ENCODE measurements around the gene HBG2. TPM values are rescaled to one million over a fixed set of nuclear protein-coding genes. Genes with fewer than 3 reads are reported as not detected.

HBG2 gene
- total and polyA plus RNA-seq, 2 of the 4 experiments (the other 2 are of a cell fraction): 0.54 TPM; not detected in 1

GRCh38 chr11:5288108-5288905 lies 33.7 kb upstream of the HBG2 start:
- Histone ChIP-seq H3K9me1 (ENCODE audit: insufficient read depth, low read length) (no peaks in the 10 kb centered on the region; the same call in 1 of the 2 replicates), H3K27me3 (ENCODE audit: control insufficient read depth, insufficient read depth, low read length) (no peaks in the 10 kb centered on the region), H3K4me2 (ENCODE audit: low read depth, low read length) (no peak overlapping the region), H3K56ac (ENCODE audit: extremely low read depth, insufficient read depth, low read length) (peak overlapping the region; percentile 83; the same call in 1 of the 2 replicates), H3K4me3 (ENCODE audit: insufficient read depth, low read depth, low read length) (no peak overlapping the region), H3K9me3 (ENCODE audit: control insufficient read depth, insufficient read depth, low read length) (no peaks in the 10 kb centered on the region), H4K20me1 (ENCODE audit: insufficient read depth, low read length) (no peaks in the 10 kb centered on the region), H4K91ac (ENCODE audit: insufficient read depth, low read depth, low read length) (peak overlapping the region; percentile 97), H3K27ac (ENCODE audit: insufficient read depth, low read length) (peak overlapping the region; percentile 85; the same call in 1 of the 2 replicates), H4K5ac (ENCODE audit: low read depth, low read length) (peak overlapping the region; percentile 96), H2BK5ac (ENCODE audit: low read depth, low read length, poor library complexity, severe bottlenecking) (peak overlapping the region; percentile 99), H2AK5ac (ENCODE audit: low read depth, low read length) (peak overlapping the region; percentile 74; the same call in 1 of the 2 replicates), H3K36me3 (ENCODE audit: control insufficient read depth, insufficient read depth, low read length) (no peaks in the 10 kb centered on the region), H4K8ac (ENCODE audit: low read depth in 2 of 2, low read length in 2 of 2) (peak overlapping the region; percentile 88 to 93; a peak in 3 of 4 replicates), H2BK20ac (ENCODE audit: low read depth, low read length) (peak overlapping the region; percentile 89), H3K4ac (ENCODE audit: low read depth, low read length) (peak overlapping the region; percentile 90), H2AK9ac (replicated peaks; ENCODE audit: low read depth, low read length, poor library complexity) (peak overlapping the region; percentile 67), H2BK15ac (ENCODE audit: low read depth, low read length) (peak overlapping the region; percentile 87; the same call in 2 of the 3 replicates), H3K9ac (ENCODE audit: low read depth, low read length) (peak overlapping the region; percentile 27; the same call in 1 of the 2 replicates), H3K14ac (replicated peaks; ENCODE audit: low read depth, low read length) (peak overlapping the region; percentile 46), H3K23ac (ENCODE audit: low read depth, low read length) (peak overlapping the region; percentile 77), H3K79me1 (ENCODE audit: low read depth in 1 of 2, low read length in 2 of 2) (no peaks in the 10 kb centered on the region), H2AFZ (replicated peaks; ENCODE audit: low read length, poor library complexity) (no peak overlapping the region), H3K18ac (ENCODE audit: low read depth, low read length) (peak overlapping the region; percentile 99), H3K4me1 (ENCODE audit: control insufficient read depth, insufficient read depth, low read length) (peaks cover 11% of the 10 kb centered on the region; the same call in 1 of the 2 replicates), H2BK120ac (ENCODE audit: low read depth, low read length) (peak overlapping the region; percentile 97)
- peak; percentile 80 for DNase-seq
- BruUV-seq (replicated peaks): no TSS peak
- POLR2A ChIA-PET (ENCODE audit: unreplicated experiment): interaction anchor here (0.6 to 1.7 kb wide), 2 partner anchors 76 to 395 kb away, joined by 4 to 6 read pairs; no protein-coding TSS in a partner anchor
- intact Hi-C loops (cut with micrococcal nuclease): loop anchor here (2.0 kb wide), 1 partner anchor 162 kb away; no protein-coding TSS in a partner anchor
- CTCF ChIA-PET: no interaction called here
- TF ChIP-seq POLR2A (IDR thresholded peaks at IDR 0.05; ENCODE audit: low read depth, low read length) (no peak), CEBPB (IDR thresholded peaks at IDR 0.05; ENCODE audit: low read depth, low read length) (no peak), MAZ (IDR thresholded peaks at IDR 0.05; ENCODE audit: borderline replicate concordance, low read depth, low read length) (0 out of 2 replicates have a peak, but pooled peaks have one; percentile 20), BHLHE40 (IDR thresholded peaks at IDR 0.05; ENCODE audit: low read depth, low read length) (no peak), MAFK (IDR thresholded peaks at IDR 0.05; ENCODE audit: low read depth, low read length) (0 out of 2 replicates have a peak, but pooled peaks have one; percentile 15), NFE2L2 (IDR thresholded peaks at IDR 0.05; ENCODE audit: low read depth, low read length) (no peak), CHD1 (IDR thresholded peaks at IDR 0.05; ENCODE audit: low read depth, low read length) (no peak), RCOR1 (IDR thresholded peaks at IDR 0.05; ENCODE audit: insufficient replicate concordance, low read length) (no peak)
- 80% methylated on average over 1 of the region's 7 CpGs; no CpG with 5 or more reads in 1 of the 2 experiments for WGBS, 2 experiments (ENCODE audit: extremely low coverage in 2 of 2, insufficient read length in 1 of 2)
- peak; percentile 97 for ATAC-seq (ENCODE audit: low read depth)
- in situ Hi-C loops (cut with MboI; ENCODE audit: low sequenced_read_pairs): loop anchor here (10.0 kb wide), 1 partner anchor 76 kb away; no protein-coding TSS in a partner anchor
- dilution Hi-C loops (cut with HindIII; ENCODE audit: low sequenced_read_pairs, unreplicated experiment): no loop called here

All from IMR-90 (cell line).